Measurements from ENCODE around the gene EXOG.

GRCh38 chr3:38555926-38556325, 59.8 kb downstream of the EXOG start:
- TF ChIP-seq SP1 (CRISPR knock-in tag; conservative IDR thresholded peaks at IDR 0.05): no peak
- no peak for TF ChIP-seq HMGXB4 (CRISPR knock-in tag; IDR thresholded peaks at IDR 0.05)
- no peak for TF ChIP-seq USF2 (CRISPR knock-in tag; IDR thresholded peaks at IDR 0.05)
- no peak for TF ChIP-seq NR1H2 (CRISPR knock-in tag; IDR thresholded peaks at IDR 0.05)

All from WTC11 (cell line).